Measurements from ENCODE around the gene IL13. TPM values are rescaled to one million over a fixed set of nuclear protein-coding genes. Genes with fewer than 3 reads are reported as not detected.
A peak's percentile ranks its signal among the peaks of the same experiment; 100 is the strongest.

IL13 gene
- polyA plus RNA-seq, 2 of the 4 experiments (the other 2 are of a cell fraction) = 0.13 TPM; not detected in 1

DNA sequence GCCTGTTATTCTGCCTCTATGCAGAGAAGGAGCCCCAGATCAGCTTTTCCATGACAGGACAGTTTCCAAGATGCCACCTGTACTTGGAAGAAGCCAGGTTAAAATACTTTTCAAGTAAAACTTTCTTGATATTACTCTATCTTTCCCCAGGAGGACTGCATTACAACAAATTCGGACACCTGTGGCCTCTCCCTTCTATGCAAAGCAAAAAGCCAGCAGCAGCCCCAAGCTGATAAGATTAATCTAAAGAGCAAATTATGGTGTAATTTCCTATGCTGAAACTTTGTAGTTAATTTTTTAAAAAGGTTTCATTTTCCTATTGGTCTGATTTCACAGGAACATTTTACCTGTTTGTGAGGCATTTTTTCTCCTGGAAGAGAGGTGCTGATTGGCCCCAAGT lies 15.5 kb downstream of the IL13 start:
- DNase-seq (ENCODE audit: low read depth in 1 of 2, low spot score in 1 of 2) = no peak
- POLR2A ChIA-PET = no interaction called here

DNA sequence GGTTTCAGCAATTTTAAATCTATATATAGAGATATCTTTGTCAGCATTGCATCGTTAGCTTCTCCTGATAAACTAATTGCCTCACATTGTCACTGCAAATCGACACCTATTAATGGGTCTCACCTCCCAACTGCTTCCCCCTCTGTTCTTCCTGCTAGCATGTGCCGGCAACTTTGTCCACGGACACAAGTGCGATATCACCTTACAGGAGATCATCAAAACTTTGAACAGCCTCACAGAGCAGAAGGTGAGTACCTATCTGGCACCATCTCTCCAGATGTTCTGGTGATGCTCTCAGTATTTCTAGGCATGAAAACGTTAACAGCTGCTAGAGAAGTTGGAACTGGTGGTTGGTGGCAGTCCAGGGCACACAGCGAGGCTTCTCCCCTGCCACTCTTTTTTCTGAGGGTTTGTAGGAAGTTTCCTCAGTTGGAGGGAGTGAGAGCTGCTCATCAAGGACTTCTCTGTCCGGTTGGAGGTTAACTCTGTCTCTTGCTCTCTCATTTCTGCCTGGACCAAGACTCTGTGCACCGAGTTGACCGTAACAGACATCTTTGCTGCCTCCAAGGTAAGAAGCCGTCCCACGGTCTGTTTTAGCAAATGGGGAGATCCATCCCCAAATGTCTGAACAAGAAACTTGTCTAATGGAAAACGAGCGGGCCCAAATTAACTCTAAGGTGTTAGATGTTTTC lies 16.1 kb downstream of the IL13 start, which contains the start of gene IL4:
TSS of gene IL4 (plus strand) at position 51 of the 692 bp plus-strand sequence. CDS start at position 113, 62 bp downstream.
- H3K4me1 ChIP-seq = peaks cover 32% of the 10 kb centered on the region
- no peak within 1 kb of the TSS for H3K4me3 ChIP-seq
- no peaks in the 10 kb centered on the region for H3K9me3 ChIP-seq
- ChIA-PET POLR2A (no interaction called here), CTCF (interaction anchor here (1.0 to 1.8 kb wide), 4 partner anchors 10 to 155 kb away, joined by 3 to 7 read pairs (median 3); no protein-coding TSS in a partner anchor)
- WGBS (ENCODE audit: missing lambda C conversion rate) = 84% methylated on average over 14 of the region's 14 CpGs
- TF ChIP-seq GATA3 (IDR thresholded peaks at IDR 0.05; ENCODE audit: borderline replicate concordance) (no peak), SREBF2 (IDR thresholded peaks at IDR 0.05) (no peak), ZFP36 (IDR thresholded peaks at IDR 0.05; ENCODE audit: borderline replicate concordance, partially characterized antibody) (no peak), ZNF302 (CRISPR knock-in tag; IDR thresholded peaks at IDR 0.05) (no peak), RNF2 (IDR thresholded peaks at IDR 0.05; ENCODE audit: borderline replicate concordance, low read depth) (no peak), HOXB13 (CRISPR knock-in tag; IDR thresholded peaks at IDR 0.05; ENCODE audit: low read depth) (no peak), TP53 (CRISPR knock-in tag; IDR thresholded peaks at IDR 0.05) (no peak), KDM5A (IDR thresholded peaks at IDR 0.05) (no peak)
- no peak for ATAC-seq
- FAIRE-seq = no peak
- H3K4me2 ChIP-seq = peak within 1 kb of the TSS; percentile 54
- peak within 1 kb of the TSS in 1 of 2 experiments; percentile 48; a peak in 3 of 6 replicates for H3K27ac ChIP-seq
- DNase-seq (ENCODE audit: low read depth in 1 of 2, low spot score in 1 of 2) = no peak

More for the DNA sequence above, 15.5 kb downstream of the IL13 start:
- TF ChIP-seq ZFP36 (IDR thresholded peaks at IDR 0.05; ENCODE audit: borderline replicate concordance, partially characterized antibody) (no peak), EHMT2 (IDR thresholded peaks at IDR 0.05; ENCODE audit: low read depth) (no peak), EHF (CRISPR knock-in tag; IDR thresholded peaks at IDR 0.05) (no peak), GATA3 (IDR thresholded peaks at IDR 0.05; ENCODE audit: borderline replicate concordance) (no peak), TP53 (CRISPR knock-in tag; IDR thresholded peaks at IDR 0.05) (no peak), NR3C1 (IDR thresholded peaks at IDR 0.05) (no peak), RNF2 (IDR thresholded peaks at IDR 0.05; ENCODE audit: borderline replicate concordance, low read depth) (no peak), PHF8 (IDR thresholded peaks at IDR 0.05; ENCODE audit: borderline replicate concordance, low read depth) (no peak), CBX2 (IDR thresholded peaks at IDR 0.05; ENCODE audit: borderline replicate concordance, low read depth) (no peak), ZC3H11A (IDR thresholded peaks at IDR 0.05) (no peak)
- TF ChIP-seq, protein P1, sequence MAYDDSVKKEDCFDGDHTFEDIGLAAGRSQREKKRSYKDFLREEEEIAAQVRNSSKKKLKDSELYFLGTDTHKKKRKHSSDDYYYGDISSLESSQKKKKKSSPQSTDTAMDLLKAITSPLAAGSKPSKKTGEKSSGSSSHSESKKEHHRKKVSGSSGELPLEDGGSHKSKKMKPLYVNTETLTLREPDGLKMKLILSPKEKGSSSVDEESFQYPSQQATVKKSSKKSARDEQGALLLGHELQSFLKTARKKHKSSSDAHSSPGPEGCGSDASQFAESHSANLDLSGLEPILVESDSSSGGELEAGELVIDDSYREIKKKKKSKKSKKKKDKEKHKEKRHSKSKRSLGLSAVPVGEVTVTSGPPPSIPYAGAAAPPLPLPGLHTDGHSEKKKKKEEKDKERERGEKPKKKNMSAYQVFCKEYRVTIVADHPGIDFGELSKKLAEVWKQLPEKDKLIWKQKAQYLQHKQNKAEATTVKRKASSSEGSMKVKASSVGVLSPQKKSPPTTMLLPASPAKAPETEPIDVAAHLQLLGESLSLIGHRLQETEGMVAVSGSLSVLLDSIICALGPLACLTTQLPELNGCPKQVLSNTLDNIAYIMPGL (CRISPR knock-in tag; IDR thresholded peaks at IDR 0.05; ENCODE audit: borderline replicate concordance) = no peak
- TF ChIP-seq, protein P2, sequence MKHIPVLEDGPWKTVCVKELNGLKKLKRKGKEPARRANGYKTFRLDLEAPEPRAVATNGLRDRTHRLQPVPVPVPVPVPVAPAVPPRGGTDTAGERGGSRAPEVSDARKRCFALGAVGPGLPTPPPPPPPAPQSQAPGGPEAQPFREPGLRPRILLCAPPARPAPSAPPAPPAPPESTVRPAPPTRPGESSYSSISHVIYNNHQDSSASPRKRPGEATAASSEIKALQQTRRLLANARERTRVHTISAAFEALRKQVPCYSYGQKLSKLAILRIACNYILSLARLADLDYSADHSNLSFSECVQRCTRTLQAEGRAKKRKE (CRISPR knock-in tag; IDR thresholded peaks at IDR 0.05; ENCODE audit: low read depth) = no peak
- H3K4me2 ChIP-seq = no peak overlapping the region
- ATAC-seq (no peak), FAIRE-seq (no peak)
- H3K4me3 ChIP-seq = no peak overlapping the region
- CTCF ChIA-PET = interaction anchor here (1.2 to 1.8 kb wide), 2 partner anchors 42 to 147 kb away, joined by 3 to 7 read pairs; no protein-coding TSS in a partner anchor
- H3K27ac ChIP-seq = no peak overlapping the region
- WGBS (ENCODE audit: missing lambda C conversion rate) = 82% methylated on average over 1 of the region's 1 CpG
- H3K9me3 ChIP-seq = no peaks in the 10 kb centered on the region
- peaks cover 32% of the 10 kb centered on the region for H3K4me1 ChIP-seq

DNA sequence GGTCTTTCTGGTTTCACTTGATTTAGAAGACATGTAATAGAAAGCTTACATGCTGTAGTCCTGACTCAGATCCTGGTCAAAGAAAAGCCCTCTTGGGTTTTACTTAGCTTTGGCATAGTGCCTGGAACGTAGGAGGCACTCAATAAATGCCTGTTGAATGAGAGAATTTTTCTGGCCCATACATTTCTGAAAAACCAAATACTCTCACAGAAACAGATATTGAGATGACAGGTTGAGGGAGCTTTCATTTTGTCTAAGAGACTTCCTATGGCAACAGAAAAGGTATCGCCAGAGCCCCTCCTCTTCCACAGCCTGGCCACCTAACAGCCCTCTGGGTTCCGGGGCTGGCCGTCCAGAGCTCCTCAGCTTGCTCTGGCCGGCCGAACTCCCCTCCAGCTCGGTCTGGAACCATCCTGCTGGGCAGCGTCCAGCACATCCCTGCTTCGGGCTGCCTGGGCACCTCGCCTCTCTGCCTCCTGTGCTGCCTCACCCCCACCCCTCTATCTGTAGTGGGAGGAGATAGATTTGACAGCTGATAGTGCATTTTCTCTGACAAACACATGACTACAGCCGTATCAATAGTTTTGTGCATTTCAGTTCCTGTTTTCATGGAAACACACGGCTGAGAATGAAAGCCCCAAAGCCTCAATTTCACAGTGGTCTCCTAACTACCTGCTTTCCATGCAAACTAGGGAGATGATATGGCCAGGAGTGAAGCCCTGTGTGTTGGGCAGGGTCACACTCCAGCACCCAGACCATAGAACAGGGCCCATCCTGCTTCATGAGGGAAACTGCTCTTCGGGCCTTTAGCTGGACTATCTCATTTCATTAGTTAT lies 16.9 kb downstream of the IL13 start:
- Histone ChIP-seq H3K4me2 (peak overlapping the region; percentile 54), H3K27ac (peak overlapping the region in 1 of 2 experiments; percentile 38; a peak in 2 of 6 replicates), H3K9me3 (no peaks in the 10 kb centered on the region), H3K4me3 (no peak overlapping the region), H3K4me1 (peaks cover 32% of the 10 kb centered on the region)
- CTCF ChIA-PET = interaction anchor here (1.0 to 1.8 kb wide), 3 partner anchors 11 to 154 kb away, joined by 3 to 7 read pairs (median 3); no protein-coding TSS in a partner anchor
- TF ChIP-seq HEYL (CRISPR knock-in tag; IDR thresholded peaks at IDR 0.05) (no peak), POLR2AphosphoS2 (conservative IDR thresholded peaks at IDR 0.05; ENCODE audit: low read length) (no peak), CHD4 (IDR thresholded peaks at IDR 0.05; ENCODE audit: borderline replicate concordance) (no peak), TP53 (CRISPR knock-in tag; IDR thresholded peaks at IDR 0.05) (no peak), MYC (IDR thresholded peaks at IDR 0.05; ENCODE audit: borderline replicate concordance, low read length) (no peak), ZFP36 (IDR thresholded peaks at IDR 0.05; ENCODE audit: borderline replicate concordance, partially characterized antibody) (no peak), ZSCAN20 (CRISPR knock-in tag; IDR thresholded peaks at IDR 0.05) (no peak)
- TF ChIP-seq, protein P1 (CRISPR knock-in tag; IDR thresholded peaks at IDR 0.05; ENCODE audit: borderline replicate concordance) = no peak
- peak; percentile 31 to 45 for DNase-seq (ENCODE audit: low read depth in 1 of 2, low spot score in 1 of 2)
- 64% methylated on average over 13 of the region's 13 CpGs for WGBS (ENCODE audit: missing lambda C conversion rate)
- POLR2A ChIA-PET = interaction anchor here (0.6 kb wide), 1 partner anchor 184 kb away, joined by 6 read pairs; no protein-coding TSS in a partner anchor
- peak; percentile 40 to 53; a peak in 4 of 6 replicates for ATAC-seq
- FAIRE-seq = no peak

Data from A549 (cell line).